Activated effector memory CD4-positive, alpha-beta T cell treated with Interleukin-2 at 50 U/mL for 16 hours (primary cell): ENCODE data around the gene IDNK.
"Not testable (repeated sequence)": the region's sequence is repeated elsewhere in the genome, so short reads cannot be mapped to it uniquely, and the experiment has no call there.

Experiments
- DNase-seq: peaks from one replicate; pipeline ENCODE4 v3.0.0-alpha.2; 2020

The IDNK gene

GRCh38 chr9:83622939-83623678 lies at the start of gene IDNK:
Gene IDNK (plus strand): TSS chr9:83623143. CDS start chr9:83623172, 29 bp downstream.
- DNase-seq = peak; percentile 53

DNA sequence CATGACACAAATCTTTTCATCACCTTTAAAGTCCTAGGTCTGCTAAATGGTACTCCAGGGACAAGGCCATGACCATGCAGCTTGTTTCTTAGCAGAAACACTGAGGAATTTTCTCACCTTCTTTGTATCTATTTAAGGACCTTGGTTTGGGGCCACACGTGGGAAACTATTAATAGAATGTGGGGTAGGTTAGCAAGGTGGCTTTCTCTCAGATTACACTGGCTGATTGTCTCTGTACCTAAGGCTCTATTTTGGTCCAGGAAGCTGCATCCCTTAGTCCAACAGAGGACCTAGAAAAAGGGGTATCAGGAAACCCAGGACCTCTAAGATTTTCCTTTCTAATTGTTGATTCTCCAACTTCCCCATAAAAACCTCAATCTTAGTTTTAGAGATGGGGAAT lies 48.5 kb upstream of the IDNK start:
- no peak for DNase-seq

DNA sequence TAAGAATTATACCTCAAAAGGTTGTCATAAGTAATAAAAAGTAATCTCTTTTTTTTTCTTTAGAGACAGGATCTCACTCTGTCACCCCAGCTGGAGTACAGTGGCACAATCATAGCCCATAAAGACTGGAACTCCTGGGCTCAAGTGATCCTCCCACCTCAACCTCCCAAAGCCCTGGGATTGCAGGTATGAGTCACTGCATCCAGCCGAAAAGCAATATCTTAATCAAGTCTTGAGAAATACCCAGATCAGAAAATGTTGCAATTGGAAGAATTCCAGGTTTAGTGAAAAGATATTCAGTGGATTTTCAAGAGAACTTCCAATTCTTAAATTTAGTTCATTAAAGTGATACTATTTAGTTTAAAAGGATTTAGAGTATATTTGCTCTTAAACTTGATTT lies 40.9 kb upstream of the IDNK start:
- no peak for DNase-seq

DNA sequence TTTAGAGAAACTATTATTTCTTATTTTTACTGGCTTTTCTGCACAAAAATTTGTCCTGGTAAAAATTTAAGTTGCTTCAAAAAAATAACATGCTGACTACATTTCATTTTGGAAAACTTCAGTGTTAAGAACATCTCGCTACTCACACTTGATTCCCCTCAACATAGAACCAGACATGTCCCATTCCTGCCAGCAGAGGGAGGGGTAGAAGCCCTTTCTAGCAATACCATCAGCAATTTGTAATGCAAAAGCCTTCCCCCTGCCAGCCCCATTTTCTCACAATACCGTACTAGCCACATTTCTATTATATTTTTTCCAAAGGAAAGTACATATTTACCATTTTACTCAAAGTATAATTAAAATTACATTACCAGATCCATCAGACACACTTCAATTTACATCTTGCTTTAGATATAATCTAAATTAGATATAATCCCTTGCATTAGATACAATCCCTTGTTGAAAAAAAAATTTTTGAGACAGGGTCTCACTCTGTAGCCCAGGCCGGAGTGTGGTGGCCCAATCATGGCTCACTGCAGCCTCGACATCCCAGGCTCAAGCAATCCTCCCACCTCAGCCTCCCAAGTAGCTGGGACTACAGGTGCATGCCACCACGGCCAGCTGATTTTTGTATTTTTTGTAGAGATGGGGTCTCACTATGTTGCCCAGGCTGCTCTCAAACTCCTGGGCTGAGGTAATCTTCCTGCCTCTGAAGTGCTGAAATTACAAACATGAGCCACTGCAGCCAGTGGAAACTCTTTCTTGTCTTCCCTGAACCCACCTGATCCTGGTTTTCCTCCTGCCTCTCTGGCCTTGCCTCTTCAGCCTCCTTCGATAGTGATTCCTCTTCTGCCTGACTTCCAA lies 39.6 kb upstream of the IDNK start:
- no peak for DNase-seq

GRCh38 chr9:83584995-83585394 lies 37.9 kb upstream of the IDNK start:
- DNase-seq = no peak

- no peak for DNase-seq
Observed at GRCh38 chr9:83588256-83588655, 34.7 kb upstream of the IDNK start.

GRCh38 chr9:83596899-83597504 lies 25.9 kb upstream of the IDNK start:
- DNase-seq = no peak

DNA sequence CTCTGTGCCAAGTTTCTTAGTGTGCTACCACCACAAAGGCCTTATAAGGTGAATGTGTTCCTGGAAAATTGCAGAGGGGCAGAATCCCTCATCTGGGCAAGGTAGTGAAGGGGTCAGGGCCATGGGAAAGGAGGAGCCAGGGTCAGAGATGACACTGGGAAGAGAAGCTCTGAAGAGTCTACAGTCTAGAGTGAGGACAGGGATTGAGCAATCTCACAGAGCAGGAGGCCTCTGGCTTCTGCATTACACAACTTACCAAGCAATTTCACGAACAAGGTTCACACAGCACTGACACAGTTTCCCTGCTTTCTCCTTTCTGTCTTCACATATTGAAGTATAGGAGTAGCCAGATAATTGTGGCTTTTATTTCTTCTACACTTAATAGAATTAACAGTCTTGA lies 24.5 kb upstream of the IDNK start:
- no peak for DNase-seq

DNA sequence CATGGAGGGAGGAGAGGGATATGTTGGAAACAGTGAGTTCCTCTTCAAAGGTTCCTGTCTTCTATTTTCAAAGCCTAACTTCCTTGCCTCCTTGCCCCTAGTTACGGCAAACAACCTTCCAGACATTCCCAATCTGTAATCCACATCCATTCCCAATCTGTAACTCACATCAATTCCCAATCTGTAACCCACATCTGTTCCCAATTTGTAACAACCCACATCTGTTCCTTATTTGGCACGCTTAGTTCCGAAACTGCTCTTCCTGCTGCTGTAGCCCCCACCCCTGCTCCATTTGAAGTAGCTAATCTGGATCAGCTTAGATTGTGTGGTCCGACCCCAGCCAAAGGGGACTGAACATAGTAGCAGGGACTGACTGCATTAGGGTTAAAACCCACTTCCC lies 23.9 kb upstream of the IDNK start:
- no peak for DNase-seq

DNA sequence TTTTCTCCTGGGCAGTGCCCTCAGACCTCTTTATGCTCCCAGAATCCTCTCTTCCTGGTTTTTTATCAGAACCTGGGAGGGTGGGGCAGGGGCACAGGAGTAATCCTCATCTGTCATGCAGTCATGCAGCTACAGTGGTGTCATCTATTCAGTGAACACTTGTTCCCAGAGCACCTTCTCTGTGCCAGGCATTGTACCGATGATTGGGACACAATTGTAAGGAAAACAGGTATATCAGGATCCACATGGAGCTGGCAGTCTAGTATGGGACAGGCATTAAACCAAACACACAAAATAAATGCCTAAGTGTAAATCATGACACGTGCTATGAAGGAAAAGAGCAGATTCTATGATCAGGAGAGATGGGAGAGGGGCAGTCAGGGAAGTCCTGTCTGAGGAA lies 21.5 kb upstream of the IDNK start:
- DNase-seq = no peak

GRCh38 chr9:83607620-83608019 lies 15.3 kb upstream of the IDNK start:
- not testable (repeated sequence) for DNase-seq

GRCh38 chr9:83613298-83613697 lies 9.6 kb upstream of the IDNK start:
- not testable (repeated sequence) for DNase-seq

- DNase-seq = no peak
Observed at GRCh38 chr9:83617299-83617698, 5.6 kb upstream of the IDNK start.

- DNase-seq = peak; percentile 12
Observed at GRCh38 chr9:83620841-83621636, 1.9 kb upstream of the IDNK start.

DNA sequence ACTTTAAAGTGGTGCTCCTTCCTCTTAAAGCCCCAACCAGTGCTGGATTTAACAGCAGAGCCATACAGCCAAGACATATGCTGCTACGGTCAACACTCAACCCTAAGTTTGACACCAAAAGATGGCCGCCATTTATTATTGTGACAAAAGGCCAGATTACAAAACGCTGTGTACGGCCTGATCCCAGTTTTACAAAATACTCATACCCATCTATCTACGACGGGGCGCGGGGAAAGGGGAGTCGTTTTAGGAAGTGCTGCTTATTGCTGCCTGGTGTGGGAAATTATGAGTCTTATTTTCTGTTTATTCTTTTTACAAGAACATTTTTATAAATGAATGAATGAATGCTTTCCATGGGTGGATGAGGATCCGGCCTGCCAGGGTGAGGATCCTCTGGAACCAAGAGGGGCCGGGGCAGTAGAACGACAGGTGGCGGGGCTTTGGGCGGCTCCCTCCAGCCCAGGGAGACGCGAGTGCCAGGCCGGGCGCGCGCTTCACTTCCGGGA lies 457 bp upstream of the IDNK start:
- no peak for DNase-seq

GRCh38 chr9:83623679-83624076 lies 735 bp downstream of the IDNK start:
- no peak for DNase-seq

GRCh38 chr9:83625178-83625577 lies 2.2 kb downstream of the IDNK start:
- DNase-seq = no peak

GRCh38 chr9:83628540-83628939 lies 5.6 kb downstream of the IDNK start:
- DNase-seq = no peak

DNA sequence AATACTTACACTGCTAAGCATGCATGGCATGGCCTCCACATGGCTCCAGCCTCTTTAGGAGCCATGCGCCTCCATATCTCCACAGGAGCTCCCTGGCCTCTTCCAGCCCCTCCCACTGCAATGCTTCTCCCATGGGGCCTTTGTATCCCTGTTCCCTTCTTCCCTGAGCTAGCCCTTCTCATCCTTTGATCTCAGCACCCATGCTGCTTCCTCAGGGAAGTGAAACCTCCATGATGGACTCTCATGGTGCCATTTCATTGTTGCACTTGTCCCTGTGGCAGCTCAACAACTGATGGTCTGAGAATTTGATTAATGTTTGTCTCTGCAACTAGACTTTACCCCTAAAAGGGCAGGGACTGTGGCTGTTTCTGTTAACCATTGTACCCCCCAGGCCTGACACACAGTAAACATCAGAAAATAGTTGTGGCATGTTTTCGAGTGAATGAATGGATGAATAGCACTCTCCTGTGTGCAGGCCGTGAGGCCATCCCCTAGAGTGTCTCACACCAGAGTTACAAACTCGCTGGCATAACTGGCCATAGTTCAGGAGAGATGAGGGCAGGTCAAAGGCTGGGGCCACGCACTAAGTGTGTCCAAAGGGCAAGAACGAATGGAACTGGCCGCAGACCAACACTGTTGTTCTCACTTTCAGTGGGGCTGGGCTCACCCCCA lies 6.6 kb downstream of the IDNK start:
- no peak for DNase-seq

DNA sequence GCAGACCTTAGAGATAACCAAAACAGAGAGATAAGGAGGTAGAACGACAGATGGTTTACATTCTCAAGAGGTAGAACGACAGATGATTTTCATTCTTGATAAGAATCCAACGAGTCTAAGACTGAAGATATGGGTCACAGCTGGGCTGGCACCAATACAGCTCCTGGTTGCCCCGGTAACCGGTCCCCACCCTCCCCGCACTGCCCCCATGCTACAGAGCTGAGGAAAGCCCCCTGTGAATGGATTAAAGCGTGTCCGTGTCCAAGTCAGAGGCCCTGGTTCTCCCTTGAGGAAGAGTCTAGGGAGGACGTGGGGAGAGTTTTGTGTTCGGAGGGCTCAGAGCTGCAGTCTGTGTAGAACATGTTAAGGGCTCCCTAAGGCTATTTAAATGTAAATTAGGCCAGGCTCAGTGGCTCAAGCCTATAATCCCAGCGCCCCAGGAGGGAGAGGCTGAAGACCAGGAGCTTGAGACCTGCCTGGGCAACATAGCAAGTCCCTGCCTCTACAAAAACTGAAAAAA lies 8.1 kb downstream of the IDNK start:
- no peak for DNase-seq

DNA sequence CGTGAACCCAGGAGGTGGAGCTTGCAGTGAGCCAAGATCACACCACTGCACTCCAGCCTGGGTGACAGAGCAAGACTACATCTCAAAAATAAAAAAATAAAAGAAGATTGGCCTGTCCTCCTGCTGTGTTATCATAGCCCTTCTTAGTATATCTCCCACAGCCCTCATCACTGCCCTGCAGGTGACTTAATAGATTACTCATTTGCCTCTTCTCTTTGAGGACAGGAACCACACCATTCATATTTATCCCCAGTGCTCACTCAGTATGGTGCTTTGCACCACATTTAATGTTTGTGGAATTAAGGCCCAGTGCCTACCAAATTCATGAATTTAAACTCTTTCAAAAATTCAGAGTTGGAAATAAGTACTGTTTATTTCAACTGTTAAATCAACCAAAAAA lies 10.3 kb downstream of the IDNK start:
- DNase-seq = no peak

DNA sequence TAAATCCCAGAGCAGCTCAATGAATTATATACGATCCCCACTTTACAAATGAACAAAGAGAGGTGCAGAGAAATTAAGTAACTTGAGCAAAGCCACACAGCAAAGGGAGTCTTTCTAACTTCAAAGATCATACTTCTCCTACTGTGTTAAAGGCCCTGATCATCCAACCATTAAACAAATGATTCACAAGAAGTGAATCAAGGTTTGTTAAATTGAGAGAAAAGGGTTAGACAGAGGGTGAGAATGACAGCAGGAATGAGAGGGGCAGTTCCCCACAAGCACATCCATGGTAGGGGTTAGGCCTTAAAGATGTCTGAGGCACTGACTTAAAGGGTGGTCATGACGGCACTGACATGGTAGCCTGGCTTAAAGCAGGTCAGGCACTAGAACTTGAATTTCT lies 10.7 kb downstream of the IDNK start:
- no peak for DNase-seq
